Activated T-helper 1 cell treated with anti-CD3 and anti-CD28 coated beads, Interleukin-2, amount 50 U/mL, for 16 hours (primary cell): ENCODE results near the gene SLC35G3.
"Not testable (repeated sequence)": the region's sequence is repeated elsewhere in the genome, so short reads cannot be mapped to it uniquely, and the experiment has no call there.

Experiments used
- DNase-seq, 2 donors: peaks; one replicate each; pipeline ENCODE4 v3.0.0-alpha.2; 2020; ENCODE audit warnings: low read depth in 1 of 2, low spot score in 1 of 2

Gene SLC35G3

DNA sequence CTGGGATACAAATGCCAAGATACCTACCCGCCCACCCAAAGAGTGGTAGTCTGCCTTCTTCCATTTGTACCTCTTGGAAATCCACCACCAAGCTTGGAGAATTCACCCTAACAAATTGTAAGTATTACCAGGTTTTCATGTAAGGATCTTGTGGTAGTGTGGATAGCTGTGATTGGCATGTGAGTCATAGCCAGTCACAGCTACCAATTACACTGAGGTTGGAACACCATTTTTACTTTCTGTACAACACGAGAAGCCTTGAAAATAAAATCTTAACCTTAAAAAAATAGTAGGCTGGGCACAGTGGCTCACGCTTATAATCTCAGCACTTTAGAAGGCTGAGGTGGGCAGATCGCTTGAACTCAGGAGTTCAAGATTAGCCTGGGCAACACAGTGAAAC lies 18.5 kb upstream of the SLC35G3 start:
- DNase-seq, result no peak

DNA sequence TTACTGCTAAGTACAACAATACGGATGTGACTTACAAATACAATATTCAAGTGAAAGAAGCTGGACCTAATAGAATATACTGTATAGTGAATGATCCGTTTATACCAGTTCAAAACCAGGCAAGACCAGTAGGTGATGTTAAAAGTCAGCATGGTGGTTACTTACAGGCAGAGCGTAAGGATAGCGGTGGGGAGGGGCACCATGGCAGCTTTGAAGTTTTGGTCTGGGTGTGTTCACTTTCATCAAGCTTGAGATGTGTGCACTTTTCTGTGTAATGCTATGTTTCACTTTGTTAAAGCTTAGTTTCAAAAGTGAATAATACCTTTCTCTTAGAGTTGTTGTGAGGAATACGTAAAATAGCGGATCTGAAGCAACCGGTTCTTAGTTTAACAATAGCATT lies 16.5 kb upstream of the SLC35G3 start:
- DNase-seq, result no peak

DNA sequence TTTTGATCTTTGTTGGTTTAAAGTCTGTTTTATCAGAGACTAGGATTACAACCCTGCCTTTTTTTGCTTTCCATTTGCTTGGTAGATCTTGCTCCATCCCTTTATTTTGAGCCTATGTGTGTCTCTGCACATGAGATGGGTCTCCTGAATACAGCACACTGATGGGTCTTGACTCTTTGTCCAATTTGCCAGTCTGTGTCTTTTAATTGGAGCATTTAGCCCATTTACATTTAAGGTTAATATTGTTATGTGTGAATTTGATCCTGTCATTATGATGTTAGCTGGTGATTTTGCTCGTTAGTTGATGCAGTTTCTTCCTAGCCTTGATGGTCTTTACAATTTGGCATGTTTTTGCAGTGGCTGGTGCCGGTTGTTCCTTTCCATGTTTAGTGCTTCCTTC lies 8.4 kb upstream of the SLC35G3 start:
- DNase-seq, result not testable (repeated sequence)

DNA sequence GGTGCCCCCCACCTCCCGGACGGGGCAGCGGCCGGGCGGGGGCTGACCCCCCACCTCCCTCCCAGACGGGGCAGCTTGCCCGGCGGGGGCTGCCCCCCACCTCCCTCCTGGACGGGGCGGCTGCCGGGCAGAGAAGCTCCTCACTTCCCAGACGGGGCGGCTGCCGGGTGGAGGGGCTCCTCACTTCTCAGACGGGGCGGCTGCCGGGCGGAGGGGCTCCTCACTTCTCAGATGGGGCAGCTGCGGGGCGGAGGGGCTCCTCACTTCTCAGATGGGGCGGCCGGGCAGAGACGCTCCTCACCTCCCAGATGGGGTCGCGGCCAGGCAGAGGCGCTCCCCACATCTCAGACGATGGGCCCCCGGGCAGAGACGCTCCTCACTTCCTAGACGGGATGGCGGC lies 869 bp upstream of the SLC35G3 start:
- not testable (repeated sequence) for DNase-seq

DNA sequence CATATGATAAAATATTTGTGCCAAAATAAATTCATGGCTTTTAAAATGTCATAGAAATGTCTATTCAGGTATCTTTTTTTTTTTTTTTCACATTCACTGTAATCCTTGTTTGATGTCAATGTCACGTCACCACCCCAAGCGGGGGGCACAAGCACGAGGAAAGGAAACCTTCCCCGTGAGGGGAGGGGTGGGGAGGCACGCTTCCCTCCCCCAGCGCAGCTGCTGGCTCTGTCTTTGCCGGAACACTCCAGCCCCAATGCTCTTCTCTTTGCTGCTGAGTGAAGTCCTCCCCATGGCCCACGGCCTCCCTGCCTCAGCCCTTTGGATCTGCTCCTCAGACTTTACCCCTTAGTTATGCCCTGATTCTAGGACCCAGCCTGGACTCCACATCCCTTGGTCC lies 1.5 kb downstream of the SLC35G3 start:
- no peak for DNase-seq

DNA sequence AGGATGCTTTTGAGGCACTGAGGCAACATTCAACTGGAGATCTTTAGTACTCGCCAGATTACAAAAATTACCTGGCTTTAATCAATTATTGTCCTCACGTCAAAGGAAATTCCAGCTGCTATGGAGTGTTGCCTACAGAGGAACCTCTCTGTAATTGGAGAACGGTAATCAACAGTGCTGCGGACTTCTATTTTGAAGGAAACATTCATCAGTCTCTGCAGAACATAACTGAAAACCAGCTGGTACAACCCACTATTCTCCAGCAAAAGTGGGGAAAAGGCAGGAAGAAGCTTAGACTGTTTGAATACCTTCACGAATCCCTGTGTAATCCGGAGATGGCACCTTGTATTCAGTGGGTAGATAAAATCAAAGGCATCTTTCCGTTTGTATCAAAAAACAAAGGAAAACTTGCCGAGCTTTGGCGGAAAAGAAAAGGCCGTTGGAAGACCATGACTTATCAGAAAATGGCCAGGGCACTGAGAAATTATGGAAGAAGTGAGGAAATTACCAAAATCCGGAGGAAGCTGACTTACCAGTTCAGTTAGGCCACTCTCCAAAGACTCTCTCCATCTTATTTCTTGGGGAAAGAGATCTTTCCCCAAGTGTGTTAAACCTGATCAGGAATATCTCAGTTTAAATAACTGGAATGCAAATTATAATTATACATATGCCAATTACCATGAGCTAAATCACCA lies 3.0 kb downstream of the SLC35G3 start:
- no peak for DNase-seq

DNA sequence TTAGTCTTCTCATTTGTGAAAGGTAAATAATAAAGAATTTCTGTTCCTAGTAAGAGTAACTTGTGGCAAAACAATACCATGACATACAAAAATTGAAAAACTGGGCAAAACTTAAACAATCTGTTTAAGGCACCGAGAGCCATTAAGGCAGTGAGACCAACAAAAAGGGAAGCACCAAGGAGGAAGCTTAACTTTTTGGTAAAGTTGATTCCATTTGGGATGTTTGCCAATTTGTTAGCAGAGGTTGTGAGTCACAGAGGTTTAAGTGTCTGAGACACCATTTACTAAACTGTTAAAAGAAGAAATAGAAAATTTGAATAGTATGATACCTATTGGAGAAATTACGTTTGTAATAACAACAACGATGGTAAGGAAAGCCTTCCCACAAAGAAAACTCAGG lies 4.9 kb downstream of the SLC35G3 start:
- no peak for DNase-seq

DNA sequence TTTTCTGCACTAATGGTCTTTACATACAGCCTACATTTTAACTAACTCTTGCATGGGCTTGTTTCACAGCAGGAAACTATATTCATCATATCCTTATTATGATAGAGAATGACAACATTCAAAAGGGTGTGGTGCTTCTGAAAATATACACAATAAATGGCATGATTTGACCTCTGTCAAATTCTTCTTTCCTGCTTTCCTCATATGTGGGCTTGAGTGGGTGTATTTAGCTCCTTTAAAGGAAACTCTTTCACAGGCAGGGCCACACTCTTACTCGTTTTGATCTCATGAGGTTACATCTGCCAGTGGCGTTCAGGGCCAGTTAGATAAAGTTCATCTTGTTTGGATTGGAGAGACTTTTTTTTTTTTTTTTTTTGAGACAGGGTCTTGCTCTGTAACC lies 6.1 kb downstream of the SLC35G3 start:
- DNase-seq, result no peak

DNA sequence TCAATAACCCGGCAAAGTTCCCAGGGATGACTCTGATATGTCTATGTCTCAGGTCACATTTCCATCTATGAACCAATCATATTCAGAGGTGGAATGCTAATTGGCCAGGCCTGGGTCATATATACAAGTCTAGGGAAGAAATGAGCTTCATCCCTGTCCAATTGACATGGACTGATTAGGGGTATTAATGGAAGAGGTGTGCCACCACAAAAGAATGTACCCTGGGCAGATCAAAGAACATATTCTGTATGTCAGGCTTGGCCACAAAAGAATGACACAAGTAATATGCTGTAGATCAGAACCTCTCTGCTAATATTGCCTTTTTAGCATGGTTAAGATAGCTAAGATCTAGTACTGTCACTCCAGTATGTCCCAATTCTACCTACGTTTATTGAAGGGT lies 6.7 kb downstream of the SLC35G3 start:
- no peak for DNase-seq

DNA sequence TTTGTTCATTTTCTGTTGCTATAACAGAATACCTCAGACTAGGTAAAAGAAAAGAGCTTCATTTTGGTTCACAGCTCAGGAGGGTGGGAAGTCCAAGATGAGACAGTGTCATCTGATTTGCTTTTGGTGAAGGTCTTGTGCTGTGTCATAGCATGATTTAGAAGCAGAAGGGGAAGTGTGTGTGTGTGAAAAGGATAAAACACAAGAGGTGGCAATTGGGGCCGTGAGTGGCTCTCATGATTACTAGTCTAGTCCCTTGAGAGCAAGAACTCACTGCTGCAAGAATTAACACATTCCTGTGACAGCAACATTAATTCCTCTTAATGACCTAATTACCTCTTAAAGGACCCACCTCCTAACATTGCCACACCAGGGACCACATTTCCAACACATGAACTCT lies 8.3 kb downstream of the SLC35G3 start:
- DNase-seq, result no peak

DNA sequence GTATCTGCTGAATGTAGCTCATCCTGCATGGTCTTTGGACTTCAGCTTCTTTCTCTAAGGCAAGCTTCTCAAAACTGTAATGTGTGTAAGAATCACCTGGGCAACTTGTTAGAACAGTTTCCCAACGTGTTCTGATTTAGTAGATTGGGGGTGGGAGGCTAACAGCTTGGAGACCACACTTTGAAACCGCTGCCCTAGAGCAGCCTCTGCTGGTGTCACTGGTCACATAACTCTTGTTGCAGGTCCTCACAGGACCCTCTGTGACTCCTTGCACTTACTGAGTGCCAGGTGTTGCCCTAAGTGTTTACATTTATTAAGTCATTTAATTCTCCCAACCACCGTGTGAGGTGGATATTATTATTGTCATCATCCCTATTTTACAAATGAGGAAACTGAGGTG lies 9.9 kb downstream of the SLC35G3 start:
- no peak for DNase-seq

DNA sequence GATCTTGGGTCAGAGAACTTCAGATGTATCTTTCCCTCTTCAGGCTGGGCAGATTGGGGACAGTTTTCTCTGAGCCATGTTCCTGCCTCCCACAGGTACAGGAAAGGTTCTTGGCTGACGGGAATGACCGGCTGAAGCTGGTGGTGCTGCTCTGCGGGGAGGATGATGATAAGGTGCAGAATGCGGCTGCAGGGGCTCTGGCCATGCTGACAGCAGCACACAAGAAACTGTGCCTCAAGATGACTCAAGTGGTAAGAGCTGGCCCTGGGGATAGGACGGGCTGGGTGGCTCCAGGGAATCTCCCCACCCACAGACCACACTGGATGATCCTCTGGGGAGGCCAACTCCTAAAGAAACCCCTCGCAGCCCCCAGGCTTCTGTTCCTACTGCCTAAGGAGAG lies 10.9 kb downstream of the SLC35G3 start:
- DNase-seq, result no peak

DNA sequence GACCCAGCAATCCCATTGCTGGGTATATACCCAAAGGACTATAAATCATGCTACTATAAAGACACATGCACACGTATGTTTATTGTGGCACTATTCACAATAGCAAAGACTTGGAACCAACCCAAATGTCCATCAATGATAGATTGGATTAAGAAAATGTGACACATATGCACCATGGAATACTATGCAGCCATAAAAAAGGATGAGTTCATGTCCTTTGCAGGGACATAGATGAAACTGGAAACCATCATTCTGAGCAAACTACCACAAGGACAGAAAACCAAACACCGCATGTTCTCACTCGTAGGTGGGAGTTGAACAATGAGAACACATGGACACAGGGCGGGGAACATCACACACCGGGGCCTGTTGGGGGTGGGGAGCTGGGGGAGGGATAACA lies 14.8 kb downstream of the SLC35G3 start:
- DNase-seq, result not testable (repeated sequence)

DNA sequence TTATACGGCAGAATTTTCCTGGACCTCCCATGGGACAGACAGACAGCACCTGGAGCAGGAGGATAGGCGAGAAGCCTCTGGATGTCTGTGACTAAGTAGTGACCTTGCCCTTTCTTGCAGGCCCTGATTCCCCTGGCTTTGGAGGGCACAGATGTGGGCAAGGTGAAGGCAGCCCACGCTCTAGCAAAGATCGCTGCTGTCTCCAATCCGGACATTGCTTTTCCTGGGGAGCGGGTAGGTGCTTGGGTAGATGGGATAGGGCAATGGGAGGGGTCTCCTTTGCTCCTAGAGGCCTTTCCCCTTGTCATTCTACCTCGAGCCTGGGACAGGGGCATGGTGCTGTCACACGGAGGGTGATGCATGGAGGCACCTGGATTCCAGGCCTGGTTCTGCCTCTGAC lies 17.3 kb downstream of the SLC35G3 start:
- no peak for DNase-seq

DNA sequence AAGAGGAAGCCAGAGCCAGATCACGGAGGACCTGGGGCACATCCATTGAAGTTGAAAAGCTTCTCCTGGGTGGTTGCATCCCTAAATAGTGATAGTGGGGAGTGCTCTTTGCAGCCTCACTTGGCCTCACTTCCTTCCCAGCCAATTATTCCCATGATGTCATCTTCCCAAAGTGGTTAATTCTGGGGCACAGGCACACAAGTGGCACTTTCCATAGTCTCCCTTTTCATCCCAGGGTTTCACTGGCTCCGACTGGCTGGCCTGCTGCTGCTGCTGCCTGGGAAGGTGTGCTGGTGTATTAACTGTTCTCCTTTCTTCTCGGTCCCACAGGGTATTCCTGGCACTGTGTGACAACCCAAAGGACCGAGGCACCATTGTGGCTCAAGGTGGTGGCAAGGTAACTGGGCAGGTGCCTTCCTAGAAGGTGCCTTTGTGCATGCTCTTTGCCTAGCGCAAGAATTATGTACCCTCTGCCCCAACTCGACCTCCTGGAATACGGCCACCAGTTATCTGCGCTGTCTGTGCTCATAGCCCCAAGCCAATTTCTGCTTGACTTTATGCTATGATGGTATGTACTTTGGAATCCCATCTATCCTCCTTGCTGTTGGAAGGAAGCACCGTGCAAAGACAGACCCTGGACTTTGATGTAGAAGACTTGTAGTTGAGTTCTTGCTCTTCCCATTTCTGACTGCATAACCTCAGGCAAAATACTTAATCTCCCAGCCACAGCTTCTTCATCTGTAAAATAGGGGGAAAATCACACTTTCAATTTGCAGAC lies 18.4 kb downstream of the SLC35G3 start:
- no peak for DNase-seq

DNA sequence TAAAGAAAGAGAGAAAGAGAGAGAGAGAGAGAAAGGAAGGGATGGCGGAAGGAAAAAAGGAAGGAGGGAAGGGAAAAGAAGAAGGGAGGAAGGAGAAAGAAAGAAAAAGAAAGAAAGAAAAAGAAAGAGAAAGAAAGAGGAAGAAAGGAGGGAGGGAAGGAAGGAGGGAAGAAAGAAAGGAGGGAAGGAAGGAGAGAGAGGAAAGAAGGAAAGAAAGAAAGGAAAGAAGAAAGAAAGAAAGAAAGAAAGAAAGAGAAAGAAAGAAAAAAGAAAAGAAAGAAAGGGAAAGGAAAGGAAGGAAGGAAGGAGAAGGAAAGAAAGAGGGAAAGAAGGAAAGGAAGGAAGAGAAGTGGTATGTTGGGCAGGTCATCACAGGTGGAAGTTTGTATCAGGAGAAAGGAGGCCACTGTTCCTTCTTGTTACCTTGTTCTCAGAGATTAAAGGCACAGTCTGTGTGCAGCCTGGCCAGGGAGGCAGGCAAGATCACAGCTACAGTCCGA lies 19.3 kb downstream of the SLC35G3 start:
- DNase-seq, result no peak

DNA sequence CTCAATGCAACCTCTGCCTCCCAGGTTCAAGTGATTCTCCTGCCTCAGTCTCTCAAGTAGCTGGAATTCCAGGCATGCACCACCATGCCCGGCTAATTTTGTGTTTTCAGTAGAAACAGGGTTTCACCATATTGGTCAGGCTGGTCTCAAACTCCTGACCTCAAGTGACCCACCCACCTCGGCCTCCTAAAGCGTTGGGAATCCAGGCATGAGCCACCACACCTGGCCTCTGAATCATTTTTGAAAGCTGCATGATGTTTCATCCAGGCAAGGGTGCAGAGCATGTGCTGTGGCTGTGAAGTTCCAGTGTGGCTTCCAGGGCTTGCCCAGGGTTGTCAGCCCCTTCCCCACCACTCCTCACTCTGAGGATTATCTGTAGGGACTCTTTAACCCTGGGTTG lies 21.9 kb downstream of the SLC35G3 start:
- not testable (repeated sequence) for DNase-seq

DNA sequence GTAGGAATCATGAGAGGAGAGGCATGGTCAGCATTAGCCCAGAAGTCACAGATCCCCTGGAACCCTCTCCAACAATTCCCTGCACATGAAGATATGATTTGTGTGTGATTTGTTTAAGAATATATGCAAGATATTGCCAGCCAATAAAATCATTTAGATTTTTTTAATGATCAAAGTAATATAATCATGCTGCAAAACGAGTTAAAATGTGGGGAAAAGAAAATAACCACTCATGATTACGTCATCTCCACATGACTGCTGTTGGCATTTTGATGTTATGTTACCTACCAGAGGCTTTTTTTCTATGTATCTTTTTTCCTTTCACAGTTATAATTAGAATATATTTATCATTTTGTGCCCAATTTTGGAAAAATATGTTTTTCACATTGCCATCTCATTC lies 22.4 kb downstream of the SLC35G3 start:
- DNase-seq, result no peak

DNA sequence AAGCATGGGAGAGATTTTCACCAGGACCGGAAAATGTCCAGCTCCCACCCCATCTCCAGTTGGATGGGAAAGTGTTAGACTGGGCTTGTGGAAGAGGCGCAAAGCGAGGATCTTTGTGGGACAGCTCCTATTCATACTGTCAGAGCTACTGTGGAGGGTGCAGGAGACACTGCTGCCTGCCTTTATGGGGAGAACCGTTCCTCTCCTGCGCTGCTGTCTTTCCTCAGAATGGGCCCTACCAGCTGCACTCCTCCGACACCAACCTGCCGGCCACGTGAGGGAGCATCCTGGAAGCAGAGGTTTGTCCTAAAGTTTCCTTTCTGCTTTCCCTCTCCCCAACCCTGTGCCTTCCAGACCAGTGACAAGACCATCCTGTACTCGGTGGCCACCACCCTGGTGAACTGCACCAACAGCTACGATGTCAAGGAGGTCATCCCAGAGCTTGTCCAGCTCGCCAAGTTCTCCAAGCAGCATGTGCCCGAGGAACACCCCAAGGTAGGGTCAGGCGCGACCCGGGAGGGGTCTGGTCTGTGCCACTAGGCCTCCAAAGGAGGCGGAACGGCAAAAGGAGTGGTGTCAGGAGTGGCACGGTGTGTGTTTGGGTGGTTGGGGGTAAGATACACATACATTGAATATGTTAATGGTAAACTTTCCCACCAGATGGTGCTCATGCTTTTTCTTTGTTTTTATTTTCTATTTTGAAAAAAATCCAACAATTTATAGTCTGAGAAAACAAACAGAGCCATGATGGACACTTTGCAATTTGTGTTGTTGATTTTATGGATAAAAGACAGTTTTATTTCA lies 23.0 kb downstream of the SLC35G3 start:
- no peak for DNase-seq

DNA sequence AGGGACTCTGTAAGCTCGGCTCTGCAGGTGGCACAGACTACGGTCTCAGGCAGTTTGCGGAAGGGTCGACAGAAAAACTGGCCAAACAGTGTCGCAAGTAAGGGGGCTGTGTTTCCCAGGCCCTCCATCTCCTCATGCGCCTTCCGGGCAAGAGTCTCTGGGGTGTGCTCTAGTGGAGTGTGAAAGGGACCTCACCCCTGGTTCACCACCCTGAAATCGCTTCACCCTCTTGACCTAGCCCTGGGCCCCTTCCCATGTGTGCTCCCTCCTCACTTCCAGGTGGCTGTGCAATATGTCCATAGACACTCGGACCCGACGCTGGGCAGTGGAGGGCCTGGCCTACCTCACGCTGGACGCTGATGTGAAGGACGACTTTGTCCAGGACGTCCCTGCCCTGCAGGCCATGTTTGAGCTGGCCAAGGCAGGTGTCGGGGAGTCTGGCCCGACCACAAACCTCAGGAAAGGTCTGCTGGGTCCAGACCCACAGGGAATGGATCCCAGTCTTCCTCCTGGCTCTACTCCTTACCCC lies 24.3 kb downstream of the SLC35G3 start:
- no peak for DNase-seq

DNA sequence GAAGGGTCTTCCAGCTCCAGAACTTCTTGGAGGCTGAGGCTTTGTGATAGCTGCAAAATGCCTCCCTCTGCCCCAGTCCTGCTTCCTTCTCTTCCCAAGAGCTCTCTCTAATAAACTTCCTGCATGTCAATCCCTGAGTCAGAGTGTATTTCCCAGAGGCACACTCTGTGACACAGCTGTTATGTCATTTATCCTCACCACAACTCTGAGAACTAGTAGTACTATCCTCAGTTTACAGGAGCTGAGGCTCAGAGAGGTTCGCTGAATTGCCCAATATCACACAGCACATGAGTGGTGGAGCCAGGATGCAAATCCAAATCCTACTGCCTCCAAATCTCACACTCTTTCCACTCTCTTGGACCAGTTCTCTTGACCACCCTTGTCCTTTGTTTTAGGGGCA lies 26.5 kb downstream of the SLC35G3 start:
- no peak for DNase-seq

DNA sequence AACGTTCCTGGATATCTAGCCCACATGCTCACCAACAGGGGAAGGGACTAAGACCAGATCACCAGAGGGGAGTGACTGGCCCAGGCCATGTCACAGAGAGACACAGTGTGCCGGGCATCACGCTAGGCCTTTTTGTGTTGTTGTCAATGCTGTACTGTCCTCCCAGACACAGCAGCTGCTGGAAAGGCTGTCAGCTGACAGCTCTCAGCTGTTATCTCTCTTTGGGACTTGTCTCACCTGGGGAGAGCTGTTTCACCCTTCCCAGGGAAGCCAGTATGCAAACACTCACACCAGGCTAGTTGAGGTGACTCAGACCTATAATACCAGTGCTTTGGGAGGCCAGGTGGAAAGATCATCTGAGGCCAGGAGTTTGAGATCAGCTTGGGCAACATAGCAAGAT lies 27.1 kb downstream of the SLC35G3 start:
- no peak for DNase-seq
